Pancreas (tissue), 10 donors: ENCODE results near the gene IGFL2. TPM values are rescaled to one million over a fixed set of nuclear protein-coding genes. Genes with fewer than 3 reads are reported as not detected.
A peak's percentile ranks its signal among the peaks of the same experiment; 100 is the strongest.

Experiments
- ATAC-seq, 4 donors: fragments of 200-7000 bp; cut with Tn5 transposase; one replicate each; pipeline versions ENCODE4 v1.8.0 to v1.9.1; 2020; ENCODE audit warnings: mild to moderate bottlenecking in 4 of 4, moderate library complexity in 4 of 4
- DNase-seq, 6 donors: peaks; one replicate each; pipeline ENCODE4 v3.0.0-alpha.2; 2020
- FAIRE-seq: peaks from 2 replicates; lab custom pipeline; 2012; peaks lifted over from hg19 to GRCh38; lab: Jason Lieb, UNC
- H3K27ac ChIP-seq, 4 donors: fragments of 200-600 bp; sonication (generic); 1 replicate in 3 of 4; 2 replicates in 1 of 4; pipeline versions ENCODE4 v1.5.0 to v1.8.0; 2020
- H3K27me3 ChIP-seq, 4 donors: fragments of 200-600 bp; one replicate each; pipeline ENCODE4 v1.8.0; 2021
- H3K36me3 ChIP-seq, 3 donors: fragments of 200-600 bp; sonication (generic) in 1 of 3; one replicate each; pipeline versions ENCODE4 v1.5.0 to v1.8.0; 2020 to 2021
- H3K4me1 ChIP-seq, 3 donors: fragments of 200-600 bp; one replicate each; pipeline ENCODE4 v1.8.0; 2021
- H3K4me3 ChIP-seq, 4 donors: fragments of 200-600 bp; sonication (generic) in 2 of 4; one replicate each; pipeline versions ENCODE4 v1.5.0 to v1.8.0; 2020 to 2021
- H3K9me3 ChIP-seq, 4 donors: fragments of 200-600 bp; one replicate each; pipeline ENCODE4 v1.8.0; 2021
- WGBS, 2 donors: extraction: QIAGEN DNeasy Blood & Tissue Kit; methylation state at CpG; one replicate each; pipeline ENCODE4 v1.1.7; 2013; 5-methylcytosine and 5-hydroxymethylcytosine counted together
- intact Hi-C, 3 donors: fragments of 100-400 bp; cut with DNase I; formaldehyde crosslinking; loops; one replicate each; pipeline versions ENCODE4 v1.11.1 to v1.14.2; 2022
- polyA plus RNA-seq, 2 donors: library from polyadenylated mRNA; stranded (reverse); fragments of 200-250 nt; gene quantifications; one replicate each; pipeline ENCODE4 v1.2.3, GENCODE V29; 2013
- total RNA-seq, 6 donors: library from RNA; stranded (reverse); fragmentation: NEBNext Ultra II Directional in 4 of 6; extraction: Animal tissue kit (Norgen Biotek cat#: 25700) in 4 of 6; gene quantifications; one replicate each; pipeline versions ENCODE4 v1.2.1 to v1.2.4, GENCODE V29; 2021 to 2023
- TF ChIP-seq, protein P1 (sequence below), 4 donors: fragments of 200-600 bp; sonication (generic) in 3 of 4; IDR thresholded peaks; one replicate each; pipeline versions ENCODE4 v1.5.0 to v1.8.0; 2021; ENCODE audit warnings: antibody characterized with exemption in 4 of 4
- donor health status: healthy with polysubstance abuse.
- donor health status: DM: no; HTN: no; CAD: no; lungs with moderate emphysema.
- donor health status: DM: no; HTN: no; CAD: no.
- donor health status: control.
- donor health status: control.
- donor health status: Bipolar disorder and iron deficiency.
- donor health status: DM: yes; HTN: yes; CAD: no.
- donor health status: DM: no; HTN: no; CAD: no.
- donor health status: DM: no; HTN: no; CAD: no.
- donor health status: DM: yes; HTN: yes; CAD: no.

Gene IGFL2
- total and polyA plus RNA-seq, 8 donors = not detected

GRCh38 chr19:46116121-46116520 is 31.9 kb upstream of the IGFL2 start:
- Histone ChIP-seq H3K4me1 (peaks cover 0 to 10% (median 0%) of the 10 kb centered on the region in 3 donors), H3K27me3 (no peaks in the 10 kb centered on the region)
- no peak for ATAC-seq

GRCh38 chr19:46118136-46118535 is 29.9 kb upstream of the IGFL2 start:
- TF ChIP-seq, protein P1, sequence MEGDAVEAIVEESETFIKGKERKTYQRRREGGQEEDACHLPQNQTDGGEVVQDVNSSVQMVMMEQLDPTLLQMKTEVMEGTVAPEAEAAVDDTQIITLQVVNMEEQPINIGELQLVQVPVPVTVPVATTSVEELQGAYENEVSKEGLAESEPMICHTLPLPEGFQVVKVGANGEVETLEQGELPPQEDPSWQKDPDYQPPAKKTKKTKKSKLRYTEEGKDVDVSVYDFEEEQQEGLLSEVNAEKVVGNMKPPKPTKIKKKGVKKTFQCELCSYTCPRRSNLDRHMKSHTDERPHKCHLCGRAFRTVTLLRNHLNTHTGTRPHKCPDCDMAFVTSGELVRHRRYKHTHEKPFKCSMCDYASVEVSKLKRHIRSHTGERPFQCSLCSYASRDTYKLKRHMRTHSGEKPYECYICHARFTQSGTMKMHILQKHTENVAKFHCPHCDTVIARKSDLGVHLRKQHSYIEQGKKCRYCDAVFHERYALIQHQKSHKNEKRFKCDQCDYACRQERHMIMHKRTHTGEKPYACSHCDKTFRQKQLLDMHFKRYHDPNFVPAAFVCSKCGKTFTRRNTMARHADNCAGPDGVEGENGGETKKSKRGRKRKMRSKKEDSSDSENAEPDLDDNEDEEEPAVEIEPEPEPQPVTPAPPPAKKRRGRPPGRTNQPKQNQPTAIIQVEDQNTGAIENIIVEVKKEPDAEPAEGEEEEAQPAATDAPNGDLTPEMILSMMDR (IDR thresholded peaks at IDR 0.05) = no peak
- DNase-seq (no peak), ATAC-seq (no peak), FAIRE-seq (no peak)
- no peaks in the 10 kb centered on the region for H3K36me3 ChIP-seq
- H3K4me1 ChIP-seq = peaks cover 0 to 10% (median 7%) of the 10 kb centered on the region in 3 donors
- H3K27me3 ChIP-seq = no peaks in the 10 kb centered on the region
- no peak overlapping the region for H3K27ac ChIP-seq
- no peak overlapping the region for H3K4me3 ChIP-seq
- intact Hi-C loops = no loop called here
- H3K9me3 ChIP-seq = no peaks in the 10 kb centered on the region
- WGBS, 2 donors = 78 to 93% methylated on average over 3 of the region's 3 CpGs

More at GRCh38 chr19:46116121-46116520, 31.9 kb upstream of the IGFL2 start:
- no peak for DNase-seq
- TF ChIP-seq, protein P1 (IDR thresholded peaks at IDR 0.05) = no peak
- intact Hi-C loops = no loop called here
- H3K9me3 ChIP-seq = no peaks in the 10 kb centered on the region
- H3K27ac ChIP-seq = no peak overlapping the region
- FAIRE-seq = no peak
- no peak overlapping the region for H3K4me3 ChIP-seq
- H3K36me3 ChIP-seq = no peaks in the 10 kb centered on the region
- WGBS, 2 donors = 49 to 50% methylated on average over 3 of the region's 3 CpGs

GRCh38 chr19:46124638-46125115 is 23.4 kb upstream of the IGFL2 start, which contains the start of gene IGFL3:
Gene IGFL3 (minus strand): TSS chr19:46124688. CDS start chr19:46124649, 39 bp downstream.
- TF ChIP-seq, protein P1 (IDR thresholded peaks at IDR 0.05) = no peak
- ATAC-seq = peak in 1 of 4 donors; percentile 47
- intact Hi-C loops = no loop called here
- Histone ChIP-seq H3K4me1 (peaks cover 0 to 7% (median 0%) of the 10 kb centered on the region in 3 donors), H3K27me3 (no peaks in the 10 kb centered on the region), H3K36me3 (no peaks in the 10 kb centered on the region), H3K4me3 (no peak within 1 kb of the TSS), H3K9me3 (no peaks in the 10 kb centered on the region), H3K27ac (no peak within 1 kb of the TSS)
- FAIRE-seq = no peak
- DNase-seq = no peak
- WGBS, 2 donors = 87% methylated on average over 5 of the region's 5 CpGs

DNA sequence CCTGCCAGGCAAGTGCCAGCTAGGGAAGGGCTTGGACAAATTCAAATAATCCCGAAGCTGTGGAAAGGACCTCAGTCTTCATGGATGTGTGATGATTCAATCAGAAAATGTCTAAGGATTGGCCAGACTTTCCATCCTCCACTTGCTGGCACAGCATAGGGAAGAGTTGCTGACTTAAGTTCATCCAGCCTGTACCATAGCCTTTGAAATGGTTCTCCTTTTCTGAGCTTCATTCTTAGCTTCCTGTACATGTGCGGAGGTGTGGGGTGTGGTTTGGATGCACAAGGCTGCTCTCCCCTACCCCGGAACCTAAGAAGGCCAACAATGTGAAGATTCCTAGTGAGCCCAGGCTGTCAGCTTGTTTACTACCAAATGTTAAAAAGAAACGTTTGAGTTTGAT is 22.6 kb upstream of the IGFL2 start:
- WGBS, 2 donors = 66 to 73% methylated on average over 4 of the region's 4 CpGs
- no peaks in the 10 kb centered on the region for H3K27me3 ChIP-seq
- DNase-seq = no peak
- no peaks in the 10 kb centered on the region for H3K36me3 ChIP-seq
- intact Hi-C loops = no loop called here
- H3K27ac ChIP-seq = no peak overlapping the region
- TF ChIP-seq, protein P1 (IDR thresholded peaks at IDR 0.05) = no peak
- no peak overlapping the region for H3K4me3 ChIP-seq
- no peak for FAIRE-seq
- H3K4me1 ChIP-seq = peaks cover 0 to 7% (median 0%) of the 10 kb centered on the region in 3 donors
- peak in 1 of 4 donors; percentile 42 for ATAC-seq
- no peaks in the 10 kb centered on the region for H3K9me3 ChIP-seq

GRCh38 chr19:46126086-46126580 is 21.9 kb upstream of the IGFL2 start:
- 82 to 85% methylated on average over 2 of the region's 2 CpGs for WGBS, 2 donors
- Histone ChIP-seq H3K27me3 (no peaks in the 10 kb centered on the region), H3K27ac (no peak overlapping the region), H3K4me1 (peaks cover 0 to 7% (median 0%) of the 10 kb centered on the region in 3 donors), H3K36me3 (no peaks in the 10 kb centered on the region), H3K9me3 (no peaks in the 10 kb centered on the region), H3K4me3 (no peak overlapping the region)
- FAIRE-seq = no peak
- no peak for ATAC-seq
- DNase-seq = no peak
- TF ChIP-seq, protein P1 (IDR thresholded peaks at IDR 0.05) = no peak
- intact Hi-C loops = no loop called here
